GM10266 (cell line): ENCODE measurements around the gene TOP3B.

Source experiments
- DNase-seq: peaks from one replicate; pipeline ENCODE4 v3.0.0; 2012; ENCODE audit errors: extremely low spot score
- TF ChIP-seq, protein P1 (sequence below): IDR thresholded peaks from 2 replicates; pipeline ENCODE4 v1.5.1; 2012; ENCODE audit warnings: mild to moderate bottlenecking, low read depth; ENCODE audit not compliant: control insufficient read depth, insufficient read depth; ENCODE audit errors: missing control alignments

The TOP3B gene

DNA sequence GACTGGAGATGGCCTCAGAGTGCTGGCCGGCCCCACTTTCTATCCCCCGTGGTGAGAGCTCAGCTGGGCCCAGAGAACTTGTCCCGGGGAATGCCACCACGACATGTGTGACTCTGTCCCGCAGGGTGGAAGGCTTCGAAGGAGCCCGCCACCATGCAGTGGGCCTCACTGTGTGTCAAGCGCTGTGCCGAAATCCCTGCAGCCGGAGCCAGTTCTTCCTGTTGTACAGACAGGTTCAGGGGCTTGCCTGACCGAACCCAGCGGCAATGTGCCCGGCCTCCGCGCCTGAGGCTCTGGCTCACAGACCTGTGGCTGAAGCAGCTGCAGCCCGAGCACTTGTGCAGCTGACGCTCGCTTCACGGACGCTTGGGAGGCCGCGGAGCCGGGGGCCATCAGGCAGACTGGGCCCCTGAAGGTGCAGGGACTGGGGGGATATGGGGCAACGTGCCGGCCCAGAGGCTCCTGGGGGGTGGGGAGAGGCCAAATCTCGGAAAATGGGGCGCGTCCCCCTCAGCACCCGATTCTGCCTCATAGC, 30.6 kb downstream of the TOP3B start:
- DNase-seq, result peak; percentile 46
- TF ChIP-seq, protein P1, sequence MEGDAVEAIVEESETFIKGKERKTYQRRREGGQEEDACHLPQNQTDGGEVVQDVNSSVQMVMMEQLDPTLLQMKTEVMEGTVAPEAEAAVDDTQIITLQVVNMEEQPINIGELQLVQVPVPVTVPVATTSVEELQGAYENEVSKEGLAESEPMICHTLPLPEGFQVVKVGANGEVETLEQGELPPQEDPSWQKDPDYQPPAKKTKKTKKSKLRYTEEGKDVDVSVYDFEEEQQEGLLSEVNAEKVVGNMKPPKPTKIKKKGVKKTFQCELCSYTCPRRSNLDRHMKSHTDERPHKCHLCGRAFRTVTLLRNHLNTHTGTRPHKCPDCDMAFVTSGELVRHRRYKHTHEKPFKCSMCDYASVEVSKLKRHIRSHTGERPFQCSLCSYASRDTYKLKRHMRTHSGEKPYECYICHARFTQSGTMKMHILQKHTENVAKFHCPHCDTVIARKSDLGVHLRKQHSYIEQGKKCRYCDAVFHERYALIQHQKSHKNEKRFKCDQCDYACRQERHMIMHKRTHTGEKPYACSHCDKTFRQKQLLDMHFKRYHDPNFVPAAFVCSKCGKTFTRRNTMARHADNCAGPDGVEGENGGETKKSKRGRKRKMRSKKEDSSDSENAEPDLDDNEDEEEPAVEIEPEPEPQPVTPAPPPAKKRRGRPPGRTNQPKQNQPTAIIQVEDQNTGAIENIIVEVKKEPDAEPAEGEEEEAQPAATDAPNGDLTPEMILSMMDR, result no peak

DNA sequence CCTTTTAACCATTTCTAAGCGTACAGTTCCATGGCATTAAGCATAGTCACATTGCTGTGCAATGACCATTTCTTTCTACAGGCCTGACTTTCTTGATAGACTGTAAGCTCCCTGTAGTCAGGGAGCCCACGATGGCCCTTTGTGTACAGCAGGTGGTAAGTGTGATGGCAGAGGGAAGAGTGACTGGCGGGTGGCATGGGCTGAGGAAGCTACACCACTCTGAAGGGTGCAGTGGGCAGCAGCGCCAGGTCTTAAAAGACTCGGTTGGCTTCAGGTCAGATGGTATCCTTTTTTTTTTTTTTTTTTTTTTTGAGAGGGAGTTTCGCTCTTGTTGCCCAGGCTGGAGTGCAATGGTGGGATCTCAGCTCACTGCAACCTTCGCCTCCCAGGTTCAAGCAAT, 31.5 kb downstream of the TOP3B start:
- TF ChIP-seq, protein P1, result no peak
- DNase-seq, result no peak

DNA sequence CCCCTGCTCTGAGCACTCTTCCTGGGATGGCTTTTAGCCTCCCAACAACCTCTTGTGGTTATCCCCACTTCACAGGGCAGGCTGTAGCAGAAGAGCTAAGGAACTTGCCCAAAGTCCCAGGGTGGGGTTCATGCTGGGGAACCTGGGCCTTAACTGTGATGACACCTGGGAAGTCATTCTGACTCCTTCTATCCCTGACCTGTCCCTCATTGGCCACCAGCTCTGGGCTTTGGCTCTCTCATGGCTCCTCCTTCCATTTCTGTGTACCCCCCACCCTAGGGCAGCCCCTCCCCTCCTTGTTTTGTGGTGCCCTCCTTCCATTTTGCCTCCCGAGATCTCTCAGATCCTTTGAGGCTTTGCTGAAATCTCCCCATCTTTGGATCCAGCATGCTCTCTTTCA, 32.6 kb downstream of the TOP3B start:
- TF ChIP-seq, protein P1, result no peak
- no peak for DNase-seq

DNA sequence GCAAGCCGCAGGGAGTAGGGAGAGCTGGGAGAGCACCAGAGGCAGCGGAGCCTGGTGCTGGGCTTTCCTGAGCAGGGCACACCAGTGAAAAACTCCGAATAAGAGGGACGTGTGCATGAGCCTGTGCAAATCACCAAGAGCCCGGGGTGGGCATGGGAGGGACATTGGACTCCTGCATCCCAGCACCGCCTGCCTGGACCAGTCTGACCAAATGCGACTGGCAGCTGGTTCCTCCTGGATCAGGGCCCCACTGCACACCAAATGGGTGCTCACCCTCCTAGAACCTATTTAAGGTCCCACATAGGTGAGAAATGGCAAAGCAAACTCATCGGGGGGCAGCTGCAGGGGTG, 33.0 kb downstream of the TOP3B start:
- TF ChIP-seq, protein P1, result no peak
- DNase-seq, result no peak

DNA sequence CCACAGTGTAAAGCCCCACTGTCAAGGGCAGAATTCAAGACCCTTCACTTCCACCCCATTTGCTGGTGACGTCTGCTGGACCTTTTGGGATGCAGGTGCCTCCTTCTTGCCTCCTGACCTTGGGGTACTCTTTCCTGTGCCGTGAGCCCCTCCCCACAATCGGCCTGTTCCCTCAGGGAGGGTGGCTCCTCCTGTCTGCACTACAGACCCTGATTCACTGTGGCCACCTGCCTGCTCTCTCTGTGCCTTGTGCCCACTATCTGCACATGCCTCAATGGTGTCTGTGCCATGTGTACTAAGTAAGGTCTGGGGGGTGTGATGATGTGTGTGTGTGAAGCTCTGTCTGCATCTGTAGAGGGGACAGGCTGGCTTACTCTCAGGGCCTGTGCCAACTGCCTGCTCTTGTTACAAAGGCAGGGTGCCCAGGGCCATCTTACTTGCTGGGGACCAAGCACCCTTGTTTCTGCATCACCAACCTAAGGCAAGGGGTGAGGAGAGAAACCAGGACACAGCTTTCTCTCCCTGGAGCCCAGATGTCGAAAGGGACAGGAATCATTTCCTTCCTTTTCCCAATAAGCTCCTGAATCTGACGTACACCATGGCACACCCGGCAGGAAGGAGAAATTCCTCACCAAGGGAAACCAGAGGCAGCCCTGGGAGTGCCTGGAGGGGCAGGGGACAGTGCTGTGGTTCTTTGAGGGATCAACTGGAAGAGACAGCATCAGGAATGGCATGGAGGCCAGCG, 33.6 kb downstream of the TOP3B start:
- DNase-seq, result no peak
- TF ChIP-seq, protein P1, result no peak

DNA sequence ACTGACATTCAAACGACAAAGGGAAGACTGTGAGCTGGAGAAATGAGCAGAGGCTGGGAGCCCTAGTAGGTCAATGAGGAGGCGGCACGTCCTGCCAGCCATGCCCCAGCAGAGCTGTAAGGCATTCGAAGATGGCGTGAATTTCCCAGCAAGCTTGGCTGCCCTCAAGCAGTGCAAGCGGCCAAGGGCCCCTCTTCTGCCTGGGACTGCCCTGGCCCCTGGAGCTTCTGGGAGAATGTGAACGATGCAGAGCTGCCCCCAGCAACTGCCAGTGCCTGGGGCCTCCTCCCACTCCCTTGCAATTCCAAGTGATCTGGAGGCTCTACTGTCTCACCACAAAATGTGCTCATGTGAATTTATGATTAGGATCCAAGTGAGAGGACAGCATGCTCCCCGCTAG, 34.2 kb downstream of the TOP3B start:
- no peak for DNase-seq
- TF ChIP-seq, protein P1, result no peak
